MG63 (cell line): ENCODE measurements around the gene PACS1. TPM values are rescaled to one million over a fixed set of nuclear protein-coding genes. Genes with fewer than 3 reads are reported as not detected.

Source experiments
- DNase-seq: peaks from one replicate; pipeline ENCODE4 v3.0.0-alpha.2; 2020
- H3K27me3 ChIP-seq: fragments of 250-450 bp; sonication (Bioruptor Pico); 2 replicates; pipeline ENCODE4 v1.5.1; 2020; ENCODE audit warnings: mild to moderate bottlenecking, moderate library complexity
- H3K36me3 ChIP-seq: fragments of 250-450 bp; sonication (Bioruptor Pico); 2 replicates; pipeline ENCODE4 v1.5.1; 2020; ENCODE audit warnings: mild to moderate bottlenecking, moderate library complexity
- H3K4me3 ChIP-seq: fragments of 250-450 bp; sonication (Bioruptor Pico); 2 replicates; pipeline ENCODE4 v1.5.1; 2020; ENCODE audit warnings: mild to moderate bottlenecking, moderate library complexity
- H3K9me3 ChIP-seq: fragments of 250-450 bp; sonication (Bioruptor Pico); 2 replicates; pipeline ENCODE4 v1.5.1; 2020; ENCODE audit warnings: mild to moderate bottlenecking, moderate library complexity
- total RNA-seq: library from RNA; depleted of rRNA; stranded (reverse); fragments of >200 nt; shearing (Covaris generic); gene quantifications from 2 replicates; pipeline ENCODE4 v1.2.3, GENCODE V29; 2014; ENCODE audit warnings: low replicate concordance

The PACS1 gene
- total RNA-seq, 1 experiment from 2014 or later = 11.2 TPM

GRCh38 chr11:66142370-66143263, 72.5 kb downstream of the PACS1 start:
- no peak for DNase-seq

DNA sequence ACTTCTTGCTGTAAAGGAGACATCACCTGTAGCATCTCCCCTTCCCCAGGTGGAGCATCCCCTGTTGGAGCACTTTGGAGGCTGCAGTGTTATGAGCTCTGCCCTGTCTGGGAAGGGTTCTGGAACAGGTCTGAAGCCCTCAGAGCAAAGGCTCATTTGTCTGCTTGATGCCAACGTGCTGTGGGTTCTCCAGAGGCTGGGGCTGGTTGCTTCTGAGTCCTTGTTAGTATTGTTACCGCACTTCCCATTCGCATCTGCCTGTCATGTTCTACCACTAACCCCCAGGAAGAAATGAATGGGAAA, 73.1 kb downstream of the PACS1 start:
- Histone ChIP-seq H3K27me3 (no peaks in the 10 kb centered on the region), H3K4me3 (no peak overlapping the region), H3K9me3 (peaks cover 11% of the 10 kb centered on the region), H3K36me3 (peaks cover 2% of the 10 kb centered on the region; the same call in 1 of the 2 replicates)
- no peak for DNase-seq

More at GRCh38 chr11:66142370-66143263, 72.5 kb downstream of the PACS1 start:
- no peaks in the 10 kb centered on the region for H3K27me3 ChIP-seq
- H3K36me3 ChIP-seq = peaks cover 2% of the 10 kb centered on the region; the same call in 1 of the 2 replicates
- no peak overlapping the region for H3K4me3 ChIP-seq
- H3K9me3 ChIP-seq = peaks cover 11% of the 10 kb centered on the region

DNA sequence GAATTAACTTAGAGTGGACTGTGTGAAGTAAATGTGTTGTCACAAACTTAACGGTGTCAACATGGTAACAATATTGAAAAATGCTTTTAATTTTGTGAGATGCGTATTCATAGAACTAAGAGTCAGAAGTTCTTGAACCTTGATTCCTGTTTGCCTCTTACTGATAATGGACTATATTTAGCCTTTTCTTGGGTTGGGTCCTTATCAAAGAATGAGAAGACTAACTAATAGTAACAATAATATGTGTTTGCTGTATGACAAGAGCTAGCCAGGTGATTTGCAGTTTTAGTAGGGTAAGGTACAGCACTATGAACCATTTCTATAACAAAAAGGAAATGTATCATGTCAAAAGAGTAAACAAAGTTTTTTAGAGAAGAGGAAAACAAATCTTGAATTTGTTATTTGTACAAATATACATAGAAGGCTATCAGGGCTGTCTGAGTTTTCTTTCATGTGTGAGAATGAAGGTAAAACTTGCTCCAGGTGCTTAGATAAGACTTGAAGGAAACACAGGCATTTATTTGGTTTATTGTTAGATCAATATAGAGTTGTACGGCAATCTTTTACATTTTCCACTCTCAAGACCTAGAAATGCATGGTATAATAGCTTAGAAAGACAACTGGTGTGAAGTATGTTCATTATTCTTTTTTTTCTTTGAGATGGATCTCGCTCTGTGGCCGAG, 74.1 kb downstream of the PACS1 start:
- Histone ChIP-seq H3K9me3 (peaks cover 11% of the 10 kb centered on the region), H3K27me3 (no peaks in the 10 kb centered on the region), H3K4me3 (no peak overlapping the region), H3K36me3 (peaks cover 2% of the 10 kb centered on the region; the same call in 1 of the 2 replicates)
- no peak for DNase-seq

DNA sequence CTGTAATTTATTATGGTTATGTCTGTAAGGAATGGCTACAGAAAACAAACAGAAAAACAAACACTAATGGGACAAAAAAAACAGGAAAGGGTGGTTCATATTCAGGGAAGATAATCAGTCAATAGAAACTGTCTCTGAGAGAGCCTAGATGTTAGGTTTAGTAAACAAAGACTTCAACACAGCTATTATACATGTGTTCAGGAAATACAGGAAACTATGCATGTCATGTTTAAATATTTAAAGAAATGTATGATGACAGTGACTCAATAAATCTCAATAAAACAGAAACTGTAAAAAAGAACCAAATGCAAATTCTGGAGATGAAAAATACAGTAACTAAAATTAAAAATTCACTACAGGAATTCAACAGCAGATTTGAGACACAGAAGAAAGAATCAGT, 76.0 kb downstream of the PACS1 start:
- Histone ChIP-seq H3K27me3 (no peaks in the 10 kb centered on the region), H3K36me3 (peaks cover 2% of the 10 kb centered on the region; the same call in 1 of the 2 replicates), H3K4me3 (no peak overlapping the region), H3K9me3 (peaks cover 11% of the 10 kb centered on the region)
- DNase-seq = no peak

DNA sequence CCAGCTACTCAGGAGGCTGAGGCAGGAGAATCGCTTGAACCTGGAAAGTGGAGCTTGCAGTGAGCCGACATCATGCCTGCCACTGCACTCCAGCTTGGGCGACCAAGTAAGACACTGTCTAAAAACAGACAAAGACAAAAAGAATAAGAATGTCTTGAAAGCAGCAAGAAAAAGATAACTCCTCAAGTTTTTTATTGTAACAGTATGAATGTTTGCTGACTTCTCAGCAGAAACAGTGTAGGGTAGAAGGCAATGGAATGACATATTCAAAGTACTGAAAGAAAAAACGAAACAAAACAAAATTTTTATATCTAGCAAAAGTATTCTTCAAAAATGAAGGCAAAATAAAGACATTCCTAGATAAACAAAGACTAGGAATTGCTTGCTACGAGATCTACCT, 76.9 kb downstream of the PACS1 start:
- no peak overlapping the region for H3K4me3 ChIP-seq
- peaks cover 11% of the 10 kb centered on the region for H3K9me3 ChIP-seq
- no peaks in the 10 kb centered on the region for H3K27me3 ChIP-seq
- no peak for DNase-seq
- H3K36me3 ChIP-seq = peaks cover 2% of the 10 kb centered on the region; the same call in 1 of the 2 replicates

DNA sequence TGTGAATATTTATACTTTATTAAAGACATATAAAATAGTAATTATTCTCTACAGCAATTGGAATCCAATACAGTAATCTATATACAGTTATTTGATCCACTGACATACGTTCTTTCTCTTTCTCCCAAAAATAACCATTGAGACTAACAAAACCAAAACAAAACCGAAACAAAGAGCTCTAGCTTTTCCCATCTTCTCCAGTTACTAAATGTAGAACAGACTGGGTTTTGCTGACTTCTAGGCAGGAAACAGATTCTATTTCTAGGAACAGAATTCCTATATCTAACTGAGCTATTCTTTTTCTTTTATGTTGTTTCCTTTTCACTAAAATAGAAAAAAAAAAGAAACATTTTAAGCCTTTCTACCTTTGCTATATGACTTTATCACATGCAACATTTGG, 80.1 kb downstream of the PACS1 start:
- H3K4me3 ChIP-seq = no peak overlapping the region
- no peaks in the 10 kb centered on the region for H3K27me3 ChIP-seq
- H3K9me3 ChIP-seq = peaks cover 11% of the 10 kb centered on the region; the same call in 1 of the 2 replicates
- H3K36me3 ChIP-seq = no peaks in the 10 kb centered on the region
- no peak for DNase-seq

DNA sequence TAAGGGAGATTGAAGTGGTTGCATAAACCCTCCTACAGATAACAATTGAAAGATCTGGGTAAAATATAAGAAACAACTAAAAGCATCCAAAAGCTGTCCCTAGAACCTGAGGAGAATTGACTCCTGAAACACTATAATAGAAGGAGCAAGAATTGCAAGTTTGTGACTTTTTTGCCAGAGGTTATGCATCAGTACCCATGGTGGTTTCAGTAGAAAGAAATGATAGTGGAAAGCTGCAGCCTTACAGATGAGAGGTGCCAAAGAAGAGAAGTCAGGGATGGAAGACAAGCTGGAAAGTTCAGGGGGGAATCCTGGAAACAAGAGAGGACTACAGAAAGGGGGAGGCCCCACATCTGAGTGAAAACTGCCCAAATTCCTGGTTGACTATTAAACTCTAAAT, 80.7 kb downstream of the PACS1 start:
- no peak for DNase-seq
- Histone ChIP-seq H3K27me3 (no peaks in the 10 kb centered on the region), H3K9me3 (peaks cover 7% of the 10 kb centered on the region; the same call in 1 of the 2 replicates), H3K4me3 (no peak overlapping the region), H3K36me3 (no peaks in the 10 kb centered on the region)

- no peak for DNase-seq
- H3K36me3 ChIP-seq = no peaks in the 10 kb centered on the region
- H3K27me3 ChIP-seq = no peaks in the 10 kb centered on the region
- peaks cover 3% of the 10 kb centered on the region; the same call in 1 of the 2 replicates for H3K9me3 ChIP-seq
- no peak overlapping the region for H3K4me3 ChIP-seq
Measured at GRCh38 chr11:66151273-66151672, 81.2 kb downstream of the PACS1 start.

DNA sequence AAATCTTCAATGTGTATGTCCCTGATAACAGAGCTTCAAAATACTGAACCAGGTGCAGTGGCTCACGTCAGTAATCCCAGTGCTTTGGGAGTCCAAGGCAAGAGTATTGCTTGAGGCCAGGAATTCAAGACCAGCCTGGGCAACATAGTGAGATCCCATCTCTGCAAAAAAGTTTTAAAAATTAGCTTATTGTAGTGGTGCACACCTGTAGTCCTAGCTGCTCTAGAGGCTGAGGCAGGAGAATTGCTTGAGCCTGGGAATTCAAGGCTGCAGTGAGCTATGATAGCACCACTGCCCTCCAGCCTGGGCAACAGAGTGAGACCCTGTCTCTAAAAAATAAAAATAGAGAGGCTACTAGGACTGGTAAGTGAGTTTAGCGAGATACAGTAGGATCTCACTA, 84.0 kb downstream of the PACS1 start:
- Histone ChIP-seq H3K4me3 (no peak overlapping the region), H3K27me3 (no peaks in the 10 kb centered on the region), H3K36me3 (no peaks in the 10 kb centered on the region), H3K9me3 (no peaks in the 10 kb centered on the region)
- no peak for DNase-seq

- no peaks in the 10 kb centered on the region for H3K36me3 ChIP-seq
- no peak for DNase-seq
- H3K9me3 ChIP-seq = no peaks in the 10 kb centered on the region
- H3K27me3 ChIP-seq = no peaks in the 10 kb centered on the region
- H3K4me3 ChIP-seq = no peak overlapping the region
Measured at GRCh38 chr11:66155387-66156073, 85.5 kb downstream of the PACS1 start.

GRCh38 chr11:66157182-66157864, 87.3 kb downstream of the PACS1 start:
- no peak for DNase-seq
- H3K27me3 ChIP-seq = no peaks in the 10 kb centered on the region
- no peaks in the 10 kb centered on the region for H3K36me3 ChIP-seq
- H3K4me3 ChIP-seq = no peak overlapping the region
- no peaks in the 10 kb centered on the region for H3K9me3 ChIP-seq

GRCh38 chr11:66158156-66158555, 88.1 kb downstream of the PACS1 start:
- H3K36me3 ChIP-seq = no peaks in the 10 kb centered on the region
- no peaks in the 10 kb centered on the region for H3K9me3 ChIP-seq
- no peaks in the 10 kb centered on the region for H3K27me3 ChIP-seq
- H3K4me3 ChIP-seq = no peak overlapping the region
- DNase-seq = no peak

GRCh38 chr11:66159324-66159984, 89.4 kb downstream of the PACS1 start:
- Histone ChIP-seq H3K27me3 (no peaks in the 10 kb centered on the region), H3K9me3 (no peaks in the 10 kb centered on the region), H3K4me3 (no peak overlapping the region), H3K36me3 (no peaks in the 10 kb centered on the region)
- DNase-seq = no peak

DNA sequence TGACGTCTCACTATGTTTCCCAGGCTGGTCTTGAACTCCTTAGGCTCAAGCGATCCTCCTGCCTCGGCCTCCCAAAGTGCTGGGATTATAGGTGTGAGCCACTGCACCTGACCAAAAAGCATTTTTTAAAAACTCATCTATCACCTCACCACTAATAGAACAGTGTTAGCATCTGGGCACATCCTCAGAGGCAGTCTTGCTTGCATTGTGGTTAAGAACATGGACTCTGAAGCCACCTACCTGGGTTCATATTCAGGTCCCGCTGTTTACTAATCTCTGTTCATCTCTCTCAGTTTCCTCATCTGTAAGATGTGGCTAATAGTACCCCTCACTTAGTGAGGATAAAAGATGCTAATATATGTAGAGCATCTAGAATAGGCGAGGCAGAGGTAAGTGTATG, 90.6 kb downstream of the PACS1 start:
- Histone ChIP-seq H3K9me3 (no peaks in the 10 kb centered on the region), H3K36me3 (no peaks in the 10 kb centered on the region), H3K4me3 (no peak overlapping the region), H3K27me3 (no peaks in the 10 kb centered on the region)
- DNase-seq = no peak

- no peaks in the 10 kb centered on the region for H3K27me3 ChIP-seq
- no peak overlapping the region for H3K4me3 ChIP-seq
- no peaks in the 10 kb centered on the region for H3K9me3 ChIP-seq
- no peak for DNase-seq
- H3K36me3 ChIP-seq = no peaks in the 10 kb centered on the region
Measured at GRCh38 chr11:66168289-66168688, 98.2 kb downstream of the PACS1 start.

DNA sequence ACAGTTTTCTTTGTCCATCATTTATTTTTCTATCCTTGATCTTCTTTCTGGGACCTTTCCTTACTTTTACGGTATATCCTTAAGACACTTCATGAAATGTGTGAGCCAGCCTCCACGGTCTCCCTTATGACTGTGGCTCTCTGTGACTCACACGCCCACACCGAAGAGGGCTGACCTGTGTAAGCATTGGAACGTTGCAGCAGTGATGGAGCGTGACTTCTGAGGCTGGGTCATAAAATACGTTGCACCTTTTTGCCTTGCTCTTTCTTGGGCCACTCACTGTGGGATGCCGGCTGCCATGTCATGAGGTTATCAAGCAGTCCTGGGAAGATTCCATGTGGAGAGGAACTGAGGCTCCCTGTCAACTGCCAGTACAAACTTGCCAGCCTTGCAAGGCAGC, 102.1 kb downstream of the PACS1 start:
- Histone ChIP-seq H3K27me3 (no peaks in the 10 kb centered on the region), H3K9me3 (no peaks in the 10 kb centered on the region), H3K4me3 (no peak overlapping the region), H3K36me3 (no peaks in the 10 kb centered on the region)
- peak; percentile 9 for DNase-seq
